HepG2 (cell line): ENCODE measurements around the gene MSI2.

Experiments used
- HNRNPL ChIP-seq: fragments of 200-400 bp; formaldehyde crosslinking; IDR thresholded peaks from 2 replicates; pipeline ENCODE4 v1.6.1; 2017; ENCODE audit warnings: mild to moderate bottlenecking, low read depth, low read length
- KDM1A ChIP-seq: IDR thresholded peaks from 2 replicates; pipeline ENCODE4 v1.6.1; 2016; ENCODE audit warnings: missing compliant biosample characterization
- NFRKB ChIP-seq: fragments of 450-650 bp; IDR thresholded peaks from 2 replicates; pipeline ENCODE4 v1.6.1; 2017
- NFYB ChIP-seq: sonication (generic); formaldehyde crosslinking; IDR thresholded peaks from 2 replicates; pipeline ENCODE4 v1.4.0; 2020; ENCODE audit warnings: missing genetic modification reagents
- POLR2A ChIP-seq, 2 experiments: IDR thresholded peaks; 2 replicates each; pipeline ENCODE4 v1.6.1; 2011; ENCODE audit warnings: low read depth in 2 of 2, low read length in 2 of 2, mild to moderate bottlenecking in 1 of 2, moderate library complexity in 1 of 2; ENCODE audit not compliant: insufficient read depth in 1 of 2
- TGIF2 ChIP-seq: IDR thresholded peaks from 2 replicates; pipeline ENCODE4 v1.6.1; 2016; ENCODE audit warnings: control low read depth, missing compliant biosample characterization
- YY1 ChIP-seq: IDR thresholded peaks from 2 replicates; pipeline ENCODE4 v1.6.1; 2011; ENCODE audit warnings: low read length, low read depth, moderate library complexity, mild to moderate bottlenecking; ENCODE audit not compliant: insufficient read depth, insufficient replicate concordance
- ZFP36 ChIP-seq: fragments of 150-350 bp; IDR thresholded peaks from 2 replicates; pipeline ENCODE4 v1.6.1; 2018; ENCODE audit warnings: borderline replicate concordance, low read length, low read depth; ENCODE audit not compliant: partially characterized antibody
- ZNF547 ChIP-seq: sonication (generic); formaldehyde crosslinking; IDR thresholded peaks from 2 replicates; pipeline ENCODE4 v1.5.1; 2020; ENCODE audit warnings: mild to moderate bottlenecking, missing genetic modification reagents
- TF ChIP-seq, protein P1 (sequence below): sonication (generic); formaldehyde crosslinking; IDR thresholded peaks from 2 replicates; pipeline ENCODE4 v1.5.0; 2020; ENCODE audit warnings: mild to moderate bottlenecking, missing genetic modification reagents, moderate library complexity

DNA sequence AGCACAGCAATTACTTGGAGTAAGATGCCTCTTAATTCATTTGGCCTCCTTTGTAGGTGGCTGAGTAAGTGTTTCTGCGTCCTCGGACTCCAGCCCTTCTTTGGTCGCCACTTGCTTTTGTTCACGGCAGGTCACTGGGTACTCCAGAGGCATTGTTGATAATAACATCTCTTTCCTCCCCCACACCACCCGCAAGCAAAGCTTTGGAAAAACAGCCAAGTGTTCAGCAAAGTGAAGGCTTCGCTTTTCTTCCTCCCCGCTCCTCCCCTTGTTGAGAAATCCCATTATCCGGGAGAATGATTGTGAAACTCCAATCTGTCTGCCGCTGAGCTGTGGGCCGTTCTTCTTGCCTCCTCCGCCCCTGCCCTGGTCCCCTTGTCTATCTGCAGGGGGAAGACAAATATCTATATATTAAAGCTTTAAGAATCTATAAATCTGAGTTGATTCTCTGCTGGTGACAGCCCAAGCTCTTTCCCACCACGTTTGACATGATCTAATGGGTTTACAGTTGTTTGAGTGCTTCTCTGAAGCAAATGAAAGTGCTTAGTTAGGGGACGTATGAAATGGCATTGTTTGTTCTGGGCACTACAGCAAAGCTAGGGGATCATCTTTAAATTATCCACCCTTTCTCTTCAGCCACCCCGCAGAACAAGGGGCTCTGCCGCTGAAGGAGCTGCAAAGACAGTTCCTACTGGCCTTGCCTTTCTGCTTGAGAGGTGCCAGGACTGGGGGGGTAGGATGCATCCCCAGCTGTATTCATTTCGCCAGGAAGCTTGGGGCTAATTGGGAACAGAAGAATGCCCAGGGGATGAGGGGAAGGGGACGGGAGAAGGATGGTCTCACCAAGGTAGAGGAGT lies 321.7 kb downstream of the MSI2 start:
- TF ChIP-seq POLR2A (IDR thresholded peaks at IDR 0.05; ENCODE audit: insufficient read depth in 1 of 2, low read depth in 2 of 2, low read length in 2 of 2) (0 out of 4 replicates have a peak, but pooled peaks of 1 of the 2 experiments have one; percentile 13), NFRKB (no peak), YY1 (no peak), ZNF547 (CRISPR knock-in tag) (no peak), ZFP36 (no peak), NFYB (no peak), TGIF2 (CRISPR knock-in tag) (peak; percentile 85; the same call in 1 of the 2 replicates), HNRNPL (no peak), KDM1A (CRISPR knock-in tag) (peak; percentile 73; the same call in 1 of the 2 replicates)
- TF ChIP-seq, protein P1, sequence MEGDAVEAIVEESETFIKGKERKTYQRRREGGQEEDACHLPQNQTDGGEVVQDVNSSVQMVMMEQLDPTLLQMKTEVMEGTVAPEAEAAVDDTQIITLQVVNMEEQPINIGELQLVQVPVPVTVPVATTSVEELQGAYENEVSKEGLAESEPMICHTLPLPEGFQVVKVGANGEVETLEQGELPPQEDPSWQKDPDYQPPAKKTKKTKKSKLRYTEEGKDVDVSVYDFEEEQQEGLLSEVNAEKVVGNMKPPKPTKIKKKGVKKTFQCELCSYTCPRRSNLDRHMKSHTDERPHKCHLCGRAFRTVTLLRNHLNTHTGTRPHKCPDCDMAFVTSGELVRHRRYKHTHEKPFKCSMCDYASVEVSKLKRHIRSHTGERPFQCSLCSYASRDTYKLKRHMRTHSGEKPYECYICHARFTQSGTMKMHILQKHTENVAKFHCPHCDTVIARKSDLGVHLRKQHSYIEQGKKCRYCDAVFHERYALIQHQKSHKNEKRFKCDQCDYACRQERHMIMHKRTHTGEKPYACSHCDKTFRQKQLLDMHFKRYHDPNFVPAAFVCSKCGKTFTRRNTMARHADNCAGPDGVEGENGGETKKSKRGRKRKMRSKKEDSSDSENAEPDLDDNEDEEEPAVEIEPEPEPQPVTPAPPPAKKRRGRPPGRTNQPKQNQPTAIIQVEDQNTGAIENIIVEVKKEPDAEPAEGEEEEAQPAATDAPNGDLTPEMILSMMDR (CRISPR knock-in tag): no peak; the same call in 1 of the 2 replicates
